Smooth muscle cell (in vitro differentiated cells): ENCODE data around the gene VDAC1. TPM values are rescaled to one million over a fixed set of nuclear protein-coding genes. Genes with fewer than 3 reads are reported as not detected.

Source experiments
- DNase-seq: peaks from one replicate; lab custom pipeline; 2025; ENCODE audit not compliant: unreplicated experiment; lab: John Stamatoyannopoulos, UW
- H2AFZ ChIP-seq: fragments of 200-600 bp; sonication (generic); 2 replicates; pipeline ENCODE4 v1.6.0; 2016; ENCODE audit warnings: antibody characterized with exemption, low read depth, mild to moderate bottlenecking
- H3F3A ChIP-seq: fragments of 200-600 bp; sonication (generic); 2 replicates; pipeline ENCODE4 v1.6.0; 2017; ENCODE audit warnings: antibody characterized with exemption, low read depth
- H3K27ac ChIP-seq: fragments of 200-600 bp; sonication (generic); 2 replicates; pipeline ENCODE4 v1.5.1; 2016; ENCODE audit warnings: low read depth, mild to moderate bottlenecking
- H3K27me3 ChIP-seq: fragments of 200-600 bp; sonication (generic); 2 replicates; pipeline ENCODE4 v1.6.1; 2016; ENCODE audit warnings: low read depth, mild to moderate bottlenecking
- H3K36me3 ChIP-seq: fragments of 200-600 bp; sonication (generic); 2 replicates; pipeline ENCODE4 v1.5.1; 2016; ENCODE audit warnings: low read depth
- H3K4me1 ChIP-seq: fragments of 200-600 bp; sonication (generic); 2 replicates; pipeline ENCODE4 v1.5.1; 2016; ENCODE audit warnings: low read depth
- H3K4me2 ChIP-seq: fragments of 200-600 bp; sonication (generic); 2 replicates; pipeline ENCODE4 v1.6.0; 2016; ENCODE audit warnings: mild to moderate bottlenecking
- H3K4me3 ChIP-seq: fragments of 200-600 bp; sonication (generic); 2 replicates; pipeline ENCODE4 v1.5.1; 2016; ENCODE audit warnings: mild to moderate bottlenecking
- H3K79me2 ChIP-seq: fragments of 200-600 bp; sonication (generic); 2 replicates; pipeline ENCODE4 v1.6.0; 2016; ENCODE audit warnings: low read depth, mild to moderate bottlenecking
- H3K9ac ChIP-seq: fragments of 200-600 bp; sonication (generic); 2 replicates; pipeline ENCODE4 v1.6.0; 2016; ENCODE audit warnings: low read depth
- H3K9me3 ChIP-seq: fragments of 200-600 bp; sonication (generic); replicated peaks from 2 replicates; pipeline ENCODE4 v1.5.1; 2016; ENCODE audit warnings: low read depth
- H4K20me1 ChIP-seq: fragments of 200-600 bp; sonication (generic); 2 replicates; pipeline ENCODE4 v1.6.0; 2016; ENCODE audit warnings: low read depth
- WGBS: methylation state at CpG from one replicate; pipeline ENCODE4 v1.1.7; 2016; ENCODE audit warnings: low lambda C conversion rate; 5-methylcytosine and 5-hydroxymethylcytosine counted together
- polyA plus RNA-seq: library from polyadenylated mRNA; unstranded; fragments of >200 nt; fragmentation: Nextera tagmentation; extraction: Ambion mirVana; gene quantifications from 2 replicates; pipeline ENCODE4 v1.2.1, GENCODE V29; 2016
- total RNA-seq: library from RNA; depleted of rRNA; stranded (reverse); fragments of >200 nt; gene quantifications from 2 replicates; pipeline ENCODE4 v1.2.3, GENCODE V29; 2014
- TF ChIP-seq, protein P1 (sequence below): fragments of 200-600 bp; sonication (generic); IDR thresholded peaks from 2 replicates; pipeline ENCODE4 v1.5.1; 2017; ENCODE audit warnings: borderline replicate concordance, mild to moderate bottlenecking, antibody characterized with exemption; ENCODE audit not compliant: insufficient read depth, poor library complexity, severe bottlenecking

Gene VDAC1
- total and polyA plus RNA-seq, 2 experiments from 2014 or later: 221 to 252 TPM

DNA sequence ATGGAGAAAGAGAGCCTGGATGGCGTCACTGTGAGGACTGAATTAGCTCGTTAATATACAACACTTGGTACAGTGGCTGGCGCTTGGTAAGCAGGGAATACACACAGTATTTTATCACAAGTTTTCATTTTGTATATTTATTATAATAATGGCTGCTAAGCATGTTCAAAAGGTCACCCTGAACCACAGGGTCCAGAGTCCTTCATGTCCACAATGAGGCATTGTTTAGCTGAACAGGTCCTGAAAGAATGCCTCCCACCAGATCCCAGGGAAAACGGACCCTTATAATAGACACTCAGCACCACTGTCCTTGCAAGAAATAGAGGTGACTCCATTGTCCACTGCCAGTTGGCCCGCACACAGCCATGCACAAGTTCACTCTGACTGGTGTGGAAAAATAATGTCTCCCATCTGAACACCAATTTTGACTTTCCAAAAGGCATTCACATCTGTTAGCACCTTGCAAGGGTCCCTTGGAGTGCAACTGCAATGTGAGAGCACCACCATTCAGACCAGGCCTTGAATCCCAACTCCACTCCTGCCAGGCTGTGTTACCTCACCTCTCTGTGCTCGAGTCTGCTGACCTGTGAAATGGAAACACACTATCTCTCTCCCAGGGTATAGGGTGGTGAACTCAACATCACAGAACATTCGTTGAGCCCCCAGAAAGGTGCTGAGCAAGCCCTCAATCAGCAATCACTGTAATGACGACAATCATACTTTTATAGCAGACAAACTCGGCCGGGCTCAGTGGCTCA lies 3.9 kb downstream of the VDAC1 start:
- H3F3A ChIP-seq: no peaks in the 10 kb centered on the region
- H3K27me3 ChIP-seq: no peaks in the 10 kb centered on the region
- H3K4me1 ChIP-seq: peaks cover 13% of the 10 kb centered on the region
- H3K9me3 ChIP-seq: no peaks in the 10 kb centered on the region
- H3K9ac ChIP-seq: no peak overlapping the region
- H3K4me3 ChIP-seq: no peak overlapping the region
- WGBS: 95% methylated on average over 10 of the region's 10 CpGs
- H4K20me1 ChIP-seq: peaks cover 81% of the 10 kb centered on the region
- H3K4me2 ChIP-seq: no peak overlapping the region
- peaks cover 82% of the 10 kb centered on the region for H3K79me2 ChIP-seq
- H3K36me3 ChIP-seq: no peaks in the 10 kb centered on the region
- no peak overlapping the region for H3K27ac ChIP-seq
- TF ChIP-seq, protein P1, sequence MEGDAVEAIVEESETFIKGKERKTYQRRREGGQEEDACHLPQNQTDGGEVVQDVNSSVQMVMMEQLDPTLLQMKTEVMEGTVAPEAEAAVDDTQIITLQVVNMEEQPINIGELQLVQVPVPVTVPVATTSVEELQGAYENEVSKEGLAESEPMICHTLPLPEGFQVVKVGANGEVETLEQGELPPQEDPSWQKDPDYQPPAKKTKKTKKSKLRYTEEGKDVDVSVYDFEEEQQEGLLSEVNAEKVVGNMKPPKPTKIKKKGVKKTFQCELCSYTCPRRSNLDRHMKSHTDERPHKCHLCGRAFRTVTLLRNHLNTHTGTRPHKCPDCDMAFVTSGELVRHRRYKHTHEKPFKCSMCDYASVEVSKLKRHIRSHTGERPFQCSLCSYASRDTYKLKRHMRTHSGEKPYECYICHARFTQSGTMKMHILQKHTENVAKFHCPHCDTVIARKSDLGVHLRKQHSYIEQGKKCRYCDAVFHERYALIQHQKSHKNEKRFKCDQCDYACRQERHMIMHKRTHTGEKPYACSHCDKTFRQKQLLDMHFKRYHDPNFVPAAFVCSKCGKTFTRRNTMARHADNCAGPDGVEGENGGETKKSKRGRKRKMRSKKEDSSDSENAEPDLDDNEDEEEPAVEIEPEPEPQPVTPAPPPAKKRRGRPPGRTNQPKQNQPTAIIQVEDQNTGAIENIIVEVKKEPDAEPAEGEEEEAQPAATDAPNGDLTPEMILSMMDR: no peak
- H2AFZ ChIP-seq: no peak overlapping the region
- DNase-seq: no peak

DNA sequence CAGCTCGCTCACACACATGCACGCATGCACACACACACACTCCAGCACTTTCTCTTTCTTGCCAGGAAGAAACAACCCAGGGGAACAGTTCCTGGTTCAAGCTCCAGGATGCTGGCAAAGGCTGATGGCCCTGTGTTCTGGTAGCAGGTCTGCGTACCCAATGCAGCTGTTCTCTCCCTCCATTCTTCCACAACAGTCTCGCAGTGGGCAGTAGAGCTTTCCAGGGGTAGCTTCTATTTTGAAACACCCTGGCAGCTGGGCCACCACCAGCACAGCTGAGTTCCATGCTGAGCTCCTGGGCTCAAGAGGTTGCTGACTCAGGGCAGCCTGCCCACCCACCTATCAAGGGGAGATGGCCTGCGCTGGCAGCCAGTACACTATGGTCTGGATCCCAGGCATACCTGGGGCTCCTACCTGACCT lies 4.7 kb downstream of the VDAC1 start:
- Histone ChIP-seq H4K20me1 (peaks cover 89% of the 10 kb centered on the region), H3K27me3 (no peaks in the 10 kb centered on the region), H3K36me3 (no peaks in the 10 kb centered on the region), H3K79me2 (peaks cover 90% of the 10 kb centered on the region), H3K9me3 (no peaks in the 10 kb centered on the region), H3F3A (no peaks in the 10 kb centered on the region), H2AFZ (no peak overlapping the region), H3K4me1 (peaks cover 21% of the 10 kb centered on the region), H3K9ac (no peak overlapping the region), H3K4me3 (no peak overlapping the region), H3K27ac (no peak overlapping the region), H3K4me2 (no peak overlapping the region)
- TF ChIP-seq, protein P1: no peak
- no peak for DNase-seq
- WGBS: 98% methylated on average over 5 of the region's 5 CpGs

DNA sequence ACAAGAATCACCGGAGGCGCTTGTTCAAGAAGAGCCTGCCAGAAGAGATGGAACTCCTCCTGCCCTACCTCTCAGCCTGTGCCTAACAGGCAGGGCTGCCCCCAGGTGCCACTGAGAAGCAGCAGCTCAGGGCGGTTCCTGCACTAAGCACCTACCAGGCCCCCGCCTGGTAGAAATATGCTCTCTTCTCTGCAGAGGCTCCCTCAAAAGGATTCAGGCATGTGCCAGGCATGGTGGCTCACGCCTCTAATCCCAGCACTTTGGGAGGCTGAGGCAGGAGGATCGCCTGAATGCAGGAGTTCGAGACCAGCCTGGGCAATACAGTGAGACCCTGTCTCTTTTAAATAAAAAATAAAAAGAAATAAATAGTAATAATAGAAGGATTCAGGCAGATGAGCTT lies 6.0 kb downstream of the VDAC1 start:
- Histone ChIP-seq H3K4me3 (no peak overlapping the region), H3F3A (no peaks in the 10 kb centered on the region), H3K36me3 (no peaks in the 10 kb centered on the region), H3K4me2 (no peak overlapping the region), H3K9ac (no peak overlapping the region), H3K27ac (no peak overlapping the region), H3K79me2 (peaks cover 100% of the 10 kb centered on the region), H3K9me3 (no peaks in the 10 kb centered on the region), H4K20me1 (peaks cover 100% of the 10 kb centered on the region), H2AFZ (no peak overlapping the region), H3K4me1 (peaks cover 27% of the 10 kb centered on the region), H3K27me3 (no peaks in the 10 kb centered on the region)
- DNase-seq: no peak
- WGBS: 97% methylated on average over 7 of the region's 7 CpGs
- TF ChIP-seq, protein P1: no peak

DNA sequence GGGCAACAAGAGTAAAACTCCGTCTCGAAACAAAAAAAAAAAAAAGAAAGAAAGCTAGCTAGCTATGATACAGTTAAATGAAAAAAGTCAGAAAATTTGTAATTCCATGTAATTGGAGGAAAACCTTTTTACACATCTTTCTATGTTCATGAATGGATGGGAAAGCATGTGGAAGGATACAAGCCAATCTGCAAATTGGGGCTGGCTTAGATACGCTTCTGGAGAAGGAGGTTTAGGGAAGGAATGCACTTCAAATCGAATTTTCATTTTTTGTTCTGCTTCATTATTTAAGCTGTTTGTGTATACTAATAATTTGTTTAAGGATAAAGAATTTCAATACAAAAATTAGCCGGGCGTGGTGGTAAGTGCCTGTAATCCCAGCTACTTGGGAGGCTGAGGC lies 6.7 kb downstream of the VDAC1 start:
- Histone ChIP-seq H2AFZ (no peak overlapping the region), H3K27me3 (no peaks in the 10 kb centered on the region), H3K79me2 (peaks cover 100% of the 10 kb centered on the region), H3K27ac (no peak overlapping the region), H3K36me3 (no peaks in the 10 kb centered on the region), H3K4me1 (peaks cover 21% of the 10 kb centered on the region), H3K9me3 (no peaks in the 10 kb centered on the region), H3K4me3 (no peak overlapping the region), H3F3A (no peaks in the 10 kb centered on the region), H3K9ac (no peak overlapping the region), H3K4me2 (no peak overlapping the region), H4K20me1 (peaks cover 100% of the 10 kb centered on the region)
- TF ChIP-seq, protein P1: no peak
- 94% methylated on average over 6 of the region's 6 CpGs for WGBS
- no peak for DNase-seq
